ENCODE measurements around the gene RBM14.
"Not testable (repeated sequence)": the region's sequence is repeated elsewhere in the genome, so short reads cannot be mapped to it uniquely, and the experiment has no call there.

RBM14 gene

GRCh38 chr11:66629356-66629755, 12.9 kb downstream of the RBM14 start:
- FAIRE-seq (no peak), DNase-seq (ENCODE audit: extremely low spot score, insufficient read length, low read depth) (no peak)

DNA sequence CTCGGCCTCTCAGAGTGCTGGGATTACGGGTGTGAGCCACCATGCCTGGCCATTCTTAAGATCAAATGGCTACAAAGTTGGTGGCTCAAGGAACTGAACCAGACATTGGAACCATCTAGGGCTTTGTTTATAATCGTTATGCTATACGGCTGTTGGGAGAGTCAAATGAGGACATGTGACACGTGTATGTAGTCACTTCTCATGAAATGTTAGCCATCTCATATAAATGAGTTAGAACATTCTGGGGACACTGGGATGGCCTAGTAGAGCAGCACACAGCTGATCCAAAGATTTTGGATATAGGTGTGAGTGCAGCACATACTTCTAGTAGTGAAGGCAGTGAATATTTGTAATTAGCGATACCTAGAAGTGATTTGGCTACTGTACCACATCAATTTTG, 15.5 kb downstream of the RBM14 start:
- no peak for FAIRE-seq

DNA sequence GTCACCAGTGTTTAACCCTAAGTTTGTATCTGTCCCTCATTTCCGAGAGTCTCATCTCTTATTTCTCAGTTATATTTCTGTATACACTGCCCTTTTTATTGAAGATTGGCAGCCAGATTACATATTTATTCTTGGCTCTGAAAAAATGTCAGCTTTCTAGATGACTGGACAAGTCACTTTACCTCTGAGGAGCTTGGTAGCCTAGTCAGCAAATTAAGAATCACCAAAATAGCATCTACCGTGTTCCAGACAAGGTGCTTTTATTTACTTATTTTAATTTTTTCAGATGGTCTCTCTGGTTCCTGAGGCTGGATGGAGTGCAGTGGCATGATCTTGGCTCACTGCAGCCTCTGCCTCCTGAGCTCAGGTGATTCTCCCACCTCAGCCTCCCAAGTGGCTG, 16.5 kb downstream of the RBM14 start:
- FAIRE-seq (no peak), DNase-seq (ENCODE audit: extremely low spot score, insufficient read length, low read depth) (no peak)

More for the DNA sequence above, 15.5 kb downstream of the RBM14 start:
- DNase-seq (ENCODE audit: extremely low spot score, insufficient read length, low read depth) = no peak

GRCh38 chr11:66636411-66636810, 20.0 kb downstream of the RBM14 start:
- DNase-seq (ENCODE audit: extremely low spot score, insufficient read length, low read depth) (no peak), FAIRE-seq (no peak)

- DNase-seq (ENCODE audit: extremely low spot score, insufficient read length, low read depth) (no peak), FAIRE-seq (no peak)
Observed at GRCh38 chr11:66637557-66638176, 21.2 kb downstream of the RBM14 start.

GRCh38 chr11:66638177-66639065, 22.0 kb downstream of the RBM14 start, which contains the start of gene RBM4:
Gene RBM4, plus strand, starts transcription at chr11:66638703. Its CDS starts 1,009 bp downstream, at chr11:66639712.
- FAIRE-seq (peak; percentile 94), DNase-seq (ENCODE audit: extremely low spot score, insufficient read length, low read depth) (peak; percentile 96)

GRCh38 chr11:66639066-66639813, 22.8 kb downstream of the RBM14 start:
- DNase-seq (ENCODE audit: extremely low spot score, insufficient read length, low read depth) (no peak), FAIRE-seq (no peak)

DNA sequence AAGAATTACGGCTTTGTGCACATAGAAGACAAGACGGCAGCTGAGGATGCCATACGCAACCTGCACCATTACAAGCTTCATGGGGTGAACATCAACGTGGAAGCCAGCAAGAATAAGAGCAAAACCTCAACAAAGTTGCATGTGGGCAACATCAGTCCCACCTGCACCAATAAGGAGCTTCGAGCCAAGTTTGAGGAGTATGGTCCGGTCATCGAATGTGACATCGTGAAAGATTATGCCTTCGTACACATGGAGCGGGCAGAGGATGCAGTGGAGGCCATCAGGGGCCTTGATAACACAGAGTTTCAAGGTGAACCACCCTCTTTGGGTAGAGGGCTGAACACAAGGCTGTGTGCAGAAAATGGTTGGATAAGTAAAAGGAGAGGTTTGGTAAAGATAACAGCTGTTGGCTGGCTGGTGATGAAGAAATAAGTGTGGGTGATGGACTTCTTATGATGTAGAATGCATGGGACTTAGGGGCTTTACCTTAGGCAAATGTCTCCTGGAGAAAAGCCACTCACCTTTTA, 23.4 kb downstream of the RBM14 start:
- DNase-seq (ENCODE audit: extremely low spot score, insufficient read length, low read depth); FAIRE-seq: not testable (repeated sequence)

DNA sequence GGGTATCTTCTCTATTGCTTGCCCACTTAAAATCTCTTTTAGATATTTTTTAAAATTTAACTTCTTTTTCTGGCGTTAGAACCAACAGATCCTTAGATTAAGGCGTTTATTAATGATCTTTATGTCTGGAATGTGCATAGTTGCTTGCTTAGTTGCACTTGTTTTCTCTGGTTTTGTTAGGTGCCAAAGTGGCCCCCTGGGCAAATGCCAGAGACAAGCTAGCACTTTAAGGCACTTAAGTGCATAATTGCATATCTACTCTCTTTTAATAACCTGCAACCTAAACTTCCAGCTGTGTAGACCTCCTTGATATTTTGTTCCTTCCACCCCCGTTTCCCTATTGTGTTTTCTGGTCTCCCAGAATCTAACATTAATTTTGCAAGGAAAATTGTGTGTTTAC, 25.4 kb downstream of the RBM14 start:
- FAIRE-seq (no peak), DNase-seq (ENCODE audit: extremely low spot score, insufficient read length, low read depth) (no peak)

- DNase-seq (ENCODE audit: extremely low spot score, insufficient read length, low read depth) = no peak
- FAIRE-seq = no peak
Observed at GRCh38 chr11:66643745-66644437, 27.5 kb downstream of the RBM14 start.

DNA sequence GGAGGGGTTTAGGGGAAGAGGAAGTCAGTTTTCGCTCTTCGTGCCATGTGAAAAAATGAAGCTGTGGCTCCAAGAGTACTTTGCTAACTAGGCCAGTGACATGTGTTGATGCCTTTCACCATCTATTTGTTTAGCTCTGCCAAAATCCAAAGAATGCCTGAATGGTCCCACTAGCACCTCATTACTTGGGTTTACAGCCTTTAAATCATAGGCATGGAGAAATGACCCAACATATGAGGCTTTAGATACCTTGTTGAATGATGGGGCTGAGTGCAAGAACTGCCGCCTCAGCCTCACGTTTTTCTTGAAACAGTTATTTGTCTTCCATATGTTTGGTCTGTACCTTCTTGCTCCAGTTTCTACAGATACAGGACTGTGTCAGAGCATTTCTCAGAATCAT, 30.4 kb downstream of the RBM14 start:
- DNase-seq (ENCODE audit: extremely low spot score, insufficient read length, low read depth) = no peak
- no peak for FAIRE-seq

DNA sequence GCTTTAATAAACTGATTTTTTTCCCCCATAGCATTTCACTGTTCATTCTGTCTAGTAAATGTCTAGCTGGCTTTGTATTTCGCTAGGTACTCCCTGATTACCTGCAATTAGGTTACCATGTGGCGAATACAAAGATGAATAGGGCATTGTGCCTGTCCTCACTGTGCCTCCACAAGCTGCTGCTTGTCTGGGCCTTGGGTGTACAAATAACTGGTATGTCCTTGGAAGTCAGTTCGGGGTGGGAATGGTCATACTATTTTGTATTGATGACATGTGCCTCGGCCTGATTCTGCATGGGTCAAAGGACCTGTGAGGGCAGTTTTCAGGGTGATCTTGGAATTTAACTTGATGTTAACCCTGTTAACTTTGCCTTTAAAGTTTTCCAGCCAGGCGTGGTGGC, 33.5 kb downstream of the RBM14 start:
- no peak for FAIRE-seq
- DNase-seq (ENCODE audit: extremely low spot score, insufficient read length, low read depth) = no peak

DNA sequence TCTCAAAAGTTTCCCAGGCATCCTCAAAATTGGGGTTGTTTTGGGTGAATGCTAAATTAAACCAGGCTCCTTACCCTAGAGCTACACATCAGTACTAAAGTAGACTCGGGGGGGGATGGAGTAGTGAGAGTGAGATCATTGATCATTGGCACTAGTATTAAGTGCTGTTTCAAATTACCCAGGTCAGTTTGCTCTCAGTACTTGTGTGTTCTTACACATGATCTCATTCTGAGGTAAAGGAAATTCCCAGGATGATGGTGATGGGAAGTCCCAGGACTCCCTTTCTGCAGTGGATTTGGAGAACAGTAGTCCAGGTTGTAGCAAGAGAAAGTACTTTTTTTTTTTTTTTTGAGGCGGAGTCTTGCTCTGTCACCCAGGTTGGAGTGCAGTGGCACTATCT, 34.6 kb downstream of the RBM14 start:
- DNase-seq (ENCODE audit: extremely low spot score, insufficient read length, low read depth) = no peak
- FAIRE-seq = no peak

GRCh38 chr11:66652651-66653050, 36.2 kb downstream of the RBM14 start:
- DNase-seq (ENCODE audit: extremely low spot score, insufficient read length, low read depth) = no peak
- no peak for FAIRE-seq

GRCh38 chr11:66653123-66653522, 36.7 kb downstream of the RBM14 start:
- no peak for FAIRE-seq
- DNase-seq (ENCODE audit: extremely low spot score, insufficient read length, low read depth) = no peak

DNA sequence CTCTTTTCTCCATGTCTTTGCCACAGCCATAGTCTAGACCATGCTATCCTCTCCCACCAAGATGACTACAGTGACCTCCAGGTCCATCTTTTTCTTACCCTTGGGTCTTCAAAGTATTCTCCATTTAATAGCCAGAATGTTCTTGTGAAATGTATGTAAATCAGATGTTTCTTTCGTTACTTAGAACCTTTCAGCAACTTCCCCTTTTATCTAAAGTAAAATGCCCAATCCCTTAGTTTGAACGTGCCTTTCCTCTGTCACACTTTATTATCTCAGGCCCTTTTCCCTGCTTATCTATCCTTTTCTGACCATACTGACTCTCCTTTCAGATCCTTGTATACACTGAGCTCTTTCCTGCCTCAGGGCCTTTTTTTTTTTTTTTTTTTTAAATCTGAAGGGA, 43.3 kb downstream of the RBM14 start:
- FAIRE-seq (peak; percentile 24), DNase-seq (ENCODE audit: extremely low spot score, insufficient read length, low read depth) (no peak)

GRCh38 chr11:66663741-66664296, 47.4 kb downstream of the RBM14 start:
- DNase-seq (ENCODE audit: extremely low spot score, insufficient read length, low read depth) (no peak), FAIRE-seq (no peak)

GRCh38 chr11:66665369-66665768, 48.9 kb downstream of the RBM14 start:
- FAIRE-seq (no peak), DNase-seq (ENCODE audit: extremely low spot score, insufficient read length, low read depth) (no peak)

DNA sequence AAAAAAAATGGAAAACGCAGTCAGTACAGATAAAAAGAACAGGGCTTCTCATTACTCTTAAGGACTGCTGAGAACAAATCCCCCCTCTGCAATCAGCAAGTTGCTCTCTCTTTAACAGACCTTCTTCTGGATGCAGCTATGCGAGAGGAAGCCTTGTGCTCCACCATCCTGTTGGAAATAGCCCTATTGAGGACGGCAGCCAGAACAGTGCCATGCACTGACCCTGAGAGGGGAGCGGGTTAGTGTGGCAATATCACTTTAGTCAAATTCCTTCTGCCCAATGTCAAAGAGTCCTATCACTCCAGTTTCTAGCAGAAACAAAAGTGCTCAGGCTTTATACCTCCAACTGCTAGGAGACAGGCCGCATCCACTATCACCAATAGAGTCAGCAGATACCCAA, 54.4 kb downstream of the RBM14 start:
- FAIRE-seq (no peak), DNase-seq (ENCODE audit: extremely low spot score, insufficient read length, low read depth) (no peak)
